Pancreas (tissue), 10 donors: ENCODE data around the gene ICA1L. TPM values are rescaled to one million over a fixed set of nuclear protein-coding genes. Genes with fewer than 3 reads are reported as not detected.

Experiments used
- ATAC-seq, 4 donors: fragments of 200-7000 bp; cut with Tn5 transposase; one replicate each; pipeline versions ENCODE4 v1.8.0 to v1.9.1; 2020; ENCODE audit warnings: mild to moderate bottlenecking in 4 of 4, moderate library complexity in 4 of 4
- DNase-seq, 6 donors: peaks; one replicate each; pipeline ENCODE4 v3.0.0-alpha.2; 2020
- FAIRE-seq: peaks from 2 replicates; lab custom pipeline; 2012; peaks lifted over from hg19 to GRCh38; lab: Jason Lieb, UNC
- H3K27ac ChIP-seq, 4 donors: fragments of 200-600 bp; sonication (generic); 1 replicate in 3 of 4; 2 replicates in 1 of 4; pipeline versions ENCODE4 v1.5.0 to v1.8.0; 2020
- H3K27me3 ChIP-seq, 4 donors: fragments of 200-600 bp; one replicate each; pipeline ENCODE4 v1.8.0; 2021
- H3K36me3 ChIP-seq, 3 donors: fragments of 200-600 bp; sonication (generic) in 1 of 3; one replicate each; pipeline versions ENCODE4 v1.5.0 to v1.8.0; 2020 to 2021
- H3K4me1 ChIP-seq, 3 donors: fragments of 200-600 bp; one replicate each; pipeline ENCODE4 v1.8.0; 2021
- H3K4me3 ChIP-seq, 4 donors: fragments of 200-600 bp; sonication (generic) in 2 of 4; one replicate each; pipeline versions ENCODE4 v1.5.0 to v1.8.0; 2020 to 2021
- H3K9me3 ChIP-seq, 4 donors: fragments of 200-600 bp; one replicate each; pipeline ENCODE4 v1.8.0; 2021
- WGBS, 2 donors: extraction: QIAGEN DNeasy Blood & Tissue Kit; methylation state at CpG; one replicate each; pipeline ENCODE4 v1.1.7; 2013; 5-methylcytosine and 5-hydroxymethylcytosine counted together
- intact Hi-C, 3 donors: fragments of 100-400 bp; cut with DNase I; formaldehyde crosslinking; loops; one replicate each; pipeline versions ENCODE4 v1.11.1 to v1.14.2; 2022
- polyA plus RNA-seq, 2 donors: library from polyadenylated mRNA; stranded (reverse); fragments of 200-250 nt; gene quantifications; one replicate each; pipeline ENCODE4 v1.2.3, GENCODE V29; 2013
- total RNA-seq, 6 donors: library from RNA; stranded (reverse); fragmentation: NEBNext Ultra II Directional in 4 of 6; extraction: Animal tissue kit (Norgen Biotek cat#: 25700) in 4 of 6; gene quantifications; one replicate each; pipeline versions ENCODE4 v1.2.1 to v1.2.4, GENCODE V29; 2021 to 2023
- TF ChIP-seq, protein P1 (sequence below), 4 donors: fragments of 200-600 bp; sonication (generic) in 3 of 4; IDR thresholded peaks; one replicate each; pipeline versions ENCODE4 v1.5.0 to v1.8.0; 2021; ENCODE audit warnings: antibody characterized with exemption in 4 of 4
- donor health status: healthy with polysubstance abuse.
- donor health status: DM: no; HTN: no; CAD: no; lungs with moderate emphysema.
- donor health status: DM: no; HTN: no; CAD: no.
- donor health status: control.
- donor health status: control.
- donor health status: Bipolar disorder and iron deficiency.
- donor health status: DM: yes; HTN: yes; CAD: no.
- donor health status: DM: no; HTN: no; CAD: no.
- donor health status: DM: no; HTN: no; CAD: no.
- donor health status: DM: yes; HTN: yes; CAD: no.

The ICA1L gene
- total and polyA plus RNA-seq, 8 donors, result 2.7 to 8.1 (median 3.6) TPM

GRCh38 chr2:202885190-202885589, 13.6 kb upstream of the ICA1L start:
- 83 to 91% methylated on average over 7 of the region's 7 CpGs for WGBS, 2 donors
- DNase-seq (no peak), ATAC-seq (no peak), FAIRE-seq (no peak)
- Histone ChIP-seq H3K9me3 (no peaks in the 10 kb centered on the region), H3K4me3 (no peak overlapping the region), H3K36me3 (peaks cover 0 to 7% (median 3%) of the 10 kb centered on the region in 3 donors), H3K27me3 (no peaks in the 10 kb centered on the region), H3K4me1 (no peaks in the 10 kb centered on the region), H3K27ac (no peak overlapping the region)
- TF ChIP-seq, protein P1, sequence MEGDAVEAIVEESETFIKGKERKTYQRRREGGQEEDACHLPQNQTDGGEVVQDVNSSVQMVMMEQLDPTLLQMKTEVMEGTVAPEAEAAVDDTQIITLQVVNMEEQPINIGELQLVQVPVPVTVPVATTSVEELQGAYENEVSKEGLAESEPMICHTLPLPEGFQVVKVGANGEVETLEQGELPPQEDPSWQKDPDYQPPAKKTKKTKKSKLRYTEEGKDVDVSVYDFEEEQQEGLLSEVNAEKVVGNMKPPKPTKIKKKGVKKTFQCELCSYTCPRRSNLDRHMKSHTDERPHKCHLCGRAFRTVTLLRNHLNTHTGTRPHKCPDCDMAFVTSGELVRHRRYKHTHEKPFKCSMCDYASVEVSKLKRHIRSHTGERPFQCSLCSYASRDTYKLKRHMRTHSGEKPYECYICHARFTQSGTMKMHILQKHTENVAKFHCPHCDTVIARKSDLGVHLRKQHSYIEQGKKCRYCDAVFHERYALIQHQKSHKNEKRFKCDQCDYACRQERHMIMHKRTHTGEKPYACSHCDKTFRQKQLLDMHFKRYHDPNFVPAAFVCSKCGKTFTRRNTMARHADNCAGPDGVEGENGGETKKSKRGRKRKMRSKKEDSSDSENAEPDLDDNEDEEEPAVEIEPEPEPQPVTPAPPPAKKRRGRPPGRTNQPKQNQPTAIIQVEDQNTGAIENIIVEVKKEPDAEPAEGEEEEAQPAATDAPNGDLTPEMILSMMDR (IDR thresholded peaks at IDR 0.05), result no peak
- intact Hi-C loops, result no loop called here

- H3K27ac ChIP-seq, result no peak overlapping the region
- 83 to 89% methylated on average over 5 of the region's 5 CpGs for WGBS, 2 donors
Observed at GRCh38 chr2:202883987-202884675, 12.6 kb upstream of the ICA1L start.

GRCh38 chr2:202881570-202881969, 10.0 kb upstream of the ICA1L start:
- DNase-seq (no peak), FAIRE-seq (no peak), ATAC-seq (no peak)
- no peak overlapping the region for H3K4me3 ChIP-seq
- TF ChIP-seq, protein P1 (IDR thresholded peaks at IDR 0.05), result no peak
- H3K9me3 ChIP-seq, result no peaks in the 10 kb centered on the region
- WGBS, 2 donors, result 89 to 95% methylated on average over 4 of the region's 4 CpGs
- H3K36me3 ChIP-seq, result peaks cover 0 to 7% (median 3%) of the 10 kb centered on the region in 3 donors
- H3K27ac ChIP-seq, result no peak overlapping the region
- intact Hi-C loops, result no loop called here
- H3K27me3 ChIP-seq, result no peaks in the 10 kb centered on the region
- H3K4me1 ChIP-seq, result no peaks in the 10 kb centered on the region

More at GRCh38 chr2:202883987-202884675, 12.6 kb upstream of the ICA1L start:
- DNase-seq (no peak), FAIRE-seq (no peak), ATAC-seq (no peak)
- Histone ChIP-seq H3K4me3 (no peak overlapping the region), H3K9me3 (no peaks in the 10 kb centered on the region), H3K27me3 (no peaks in the 10 kb centered on the region), H3K4me1 (no peaks in the 10 kb centered on the region), H3K36me3 (peaks cover 0 to 7% (median 3%) of the 10 kb centered on the region in 3 donors)
- intact Hi-C loops, result no loop called here
- TF ChIP-seq, protein P1 (IDR thresholded peaks at IDR 0.05), result no peak

- TF ChIP-seq, protein P1 (IDR thresholded peaks at IDR 0.05), result no peak
- 97 to 100% methylated on average over 2 of the region's 2 CpGs for WGBS, 2 donors
- Histone ChIP-seq H3K4me3 (no peak overlapping the region), H3K27ac (no peak overlapping the region), H3K27me3 (no peaks in the 10 kb centered on the region), H3K4me1 (no peaks in the 10 kb centered on the region), H3K9me3 (no peaks in the 10 kb centered on the region), H3K36me3 (peaks cover 0 to 7% (median 3%) of the 10 kb centered on the region in 3 donors)
- DNase-seq, result no peak
- no peak for FAIRE-seq
- no peak for ATAC-seq
- intact Hi-C loops, result no loop called here
Observed at GRCh38 chr2:202877699-202878098, 6.1 kb upstream of the ICA1L start.
